ENCODE measurements around the gene KCNJ13. TPM values are rescaled to one million over a fixed set of nuclear protein-coding genes. Genes with fewer than 3 reads are reported as not detected.

Gene KCNJ13
- total and polyA plus RNA-seq, 3 donors from 2014 or later, result 0.25 to 2.8 (median 1.3) TPM

GRCh38 chr2:232794981-232795380 lies 18.6 kb upstream of the KCNJ13 start:
- intact Hi-C loops (cut with DNase I; ENCODE audit: low total_unique reads), result no loop called here
- Histone ChIP-seq H3K9me3 (no peaks in the 10 kb centered on the region), H3K36me3 (ENCODE audit: low read depth, missing control alignments) (no peaks in the 10 kb centered on the region), H3K4me3 (no peak overlapping the region), H3K27me3 (no peaks in the 10 kb centered on the region), H3K4me1 (no peaks in the 10 kb centered on the region), H3K27ac (no peak overlapping the region)
- TF ChIP-seq POLR2A (IDR thresholded peaks at IDR 0.05), result no peak
- no peak for TF ChIP-seq CTCF (IDR thresholded peaks at IDR 0.05)
- no peak for DNase-seq
- 93 to 96% methylated on average over 1 of the region's 1 CpG for WGBS, 2 donors

- 81 to 83% methylated on average over 4 of the region's 4 CpGs for WGBS, 2 donors
- TF ChIP-seq CTCF (IDR thresholded peaks at IDR 0.05), result no peak
- TF ChIP-seq POLR2A (IDR thresholded peaks at IDR 0.05), result no peak
- no peak for DNase-seq
- Histone ChIP-seq H3K27me3 (no peaks in the 10 kb centered on the region), H3K4me1 (no peaks in the 10 kb centered on the region), H3K27ac (no peak overlapping the region), H3K36me3 (ENCODE audit: low read depth, missing control alignments) (no peaks in the 10 kb centered on the region), H3K4me3 (no peak overlapping the region), H3K9me3 (no peaks in the 10 kb centered on the region)
- intact Hi-C loops (cut with DNase I; ENCODE audit: low total_unique reads), result no loop called here
These were observed 16.9 kb upstream of the KCNJ13 start for GRCh38 chr2:232793271-232793670.

- no peaks in the 10 kb centered on the region for H3K27me3 ChIP-seq
- no peak overlapping the region for H3K4me3 ChIP-seq
- no peaks in the 10 kb centered on the region for H3K36me3 ChIP-seq (ENCODE audit: low read depth, missing control alignments)
- H3K27ac ChIP-seq, result no peak overlapping the region
- intact Hi-C loops (cut with DNase I; ENCODE audit: low total_unique reads), result no loop called here
- TF ChIP-seq POLR2A (IDR thresholded peaks at IDR 0.05) (no peak), CTCF (IDR thresholded peaks at IDR 0.05) (no peak)
- WGBS, 2 donors, result 94 to 95% methylated on average over 4 of the region's 4 CpGs
- DNase-seq, result no peak
- no peaks in the 10 kb centered on the region for H3K9me3 ChIP-seq
- H3K4me1 ChIP-seq, result no peaks in the 10 kb centered on the region
These were observed 15.2 kb upstream of the KCNJ13 start for GRCh38 chr2:232791518-232791917.

- DNase-seq, result no peak
- intact Hi-C loops (cut with DNase I; ENCODE audit: low total_unique reads), result no loop called here
- no peak overlapping the region for H3K4me3 ChIP-seq
- no peaks in the 10 kb centered on the region for H3K4me1 ChIP-seq
- no peaks in the 10 kb centered on the region for H3K9me3 ChIP-seq
- H3K36me3 ChIP-seq (ENCODE audit: low read depth, missing control alignments), result no peaks in the 10 kb centered on the region
- TF ChIP-seq CTCF (IDR thresholded peaks at IDR 0.05) (no peak), POLR2A (IDR thresholded peaks at IDR 0.05) (no peak)
- no peaks in the 10 kb centered on the region for H3K27me3 ChIP-seq
- WGBS, 2 donors, result 60 to 73% methylated on average over 4 of the region's 4 CpGs
- peak overlapping the region in 1 of 2 donors; percentile 67 for H3K27ac ChIP-seq
These were observed 12.7 kb upstream of the KCNJ13 start for GRCh38 chr2:232789082-232789481.

GRCh38 chr2:232787806-232788205 lies 11.4 kb upstream of the KCNJ13 start:
- no peak for DNase-seq
- H3K27ac ChIP-seq, result peak overlapping the region in 1 of 2 donors; percentile 67
- no peaks in the 10 kb centered on the region for H3K27me3 ChIP-seq
- intact Hi-C loops (cut with DNase I; ENCODE audit: low total_unique reads), result no loop called here
- H3K4me3 ChIP-seq, result no peak overlapping the region
- no peaks in the 10 kb centered on the region for H3K9me3 ChIP-seq
- TF ChIP-seq CTCF (IDR thresholded peaks at IDR 0.05), result no peak
- TF ChIP-seq POLR2A (IDR thresholded peaks at IDR 0.05), result no peak
- no peaks in the 10 kb centered on the region for H3K4me1 ChIP-seq
- H3K36me3 ChIP-seq (ENCODE audit: low read depth, missing control alignments), result no peaks in the 10 kb centered on the region
